Loucy (cell line): Measurements from ENCODE around the gene GCFC2.

Experiments
- H2AFZ ChIP-seq: fragments of 200-600 bp; sonication (generic); 2 replicates; pipeline ENCODE4 v1.6.0; 2016; ENCODE audit warnings: antibody characterized with exemption, mild to moderate bottlenecking, low read length, moderate library complexity
- H3F3A ChIP-seq: fragments of 200-600 bp; 2 replicates; pipeline ENCODE4 v1.6.0; 2016; ENCODE audit warnings: antibody characterized with exemption, low read depth, mild to moderate bottlenecking
- H3K27me3 ChIP-seq: fragments of 200-600 bp; sonication (generic); 2 replicates; pipeline ENCODE4 v1.6.1; 2014; ENCODE audit warnings: low read length, mild to moderate bottlenecking; ENCODE audit not compliant: insufficient read depth, poor library complexity, severe bottlenecking
- H3K36me3 ChIP-seq: fragments of 200-600 bp; sonication (generic); 2 replicates; pipeline ENCODE4 v1.6.1; 2016; ENCODE audit warnings: low read length; ENCODE audit not compliant: insufficient read depth
- H3K4me1 ChIP-seq: fragments of 200-600 bp; sonication (generic); 2 replicates; pipeline ENCODE4 v1.5.1; 2014; ENCODE audit warnings: low read length, mild to moderate bottlenecking; ENCODE audit not compliant: insufficient read depth, poor library complexity, severe bottlenecking
- H3K4me2 ChIP-seq: fragments of 200-600 bp; sonication (generic); 2 replicates; pipeline ENCODE4 v1.6.0; 2014; ENCODE audit warnings: antibody characterized with exemption, low read length, low read depth, mild to moderate bottlenecking; ENCODE audit not compliant: poor library complexity, severe bottlenecking
- H3K4me3 ChIP-seq: fragments of 200-600 bp; sonication (generic); 2 replicates; pipeline ENCODE4 v1.5.1; 2014; ENCODE audit warnings: low read length, mild to moderate bottlenecking, mixed read lengths; ENCODE audit not compliant: poor library complexity, severe bottlenecking
- H3K79me2 ChIP-seq: fragments of 200-600 bp; sonication (generic); 2 replicates; pipeline ENCODE4 v1.6.1; 2014; ENCODE audit warnings: low read length; ENCODE audit not compliant: insufficient read depth
- H3K9ac ChIP-seq: fragments of 200-600 bp; sonication (generic); 2 replicates; pipeline ENCODE4 v1.6.0; 2014; ENCODE audit warnings: mild to moderate bottlenecking, low read depth, low read length, moderate library complexity; ENCODE audit not compliant: poor library complexity, severe bottlenecking
- H3K9me2 ChIP-seq: fragments of 200-600 bp; sonication (generic); replicated peaks from 2 replicates; pipeline ENCODE4 v1.6.1; 2016; ENCODE audit warnings: low read depth, low read length, mixed read lengths
- H3K9me3 ChIP-seq: fragments of 200-600 bp; sonication (generic); 2 replicates; pipeline ENCODE4 v1.6.1; 2014; ENCODE audit warnings: mild to moderate bottlenecking, antibody characterized with exemption, low read length, low read depth; ENCODE audit not compliant: insufficient read depth
- H4K20me1 ChIP-seq: fragments of 200-600 bp; sonication (generic); 2 replicates; pipeline ENCODE4 v1.6.0; 2014; ENCODE audit warnings: antibody characterized with exemption, low read length, mild to moderate bottlenecking; ENCODE audit not compliant: insufficient read depth, poor library complexity, severe bottlenecking
- EZH2phosphoT487 ChIP-seq: fragments of 200-600 bp; IDR thresholded peaks from 2 replicates; pipeline ENCODE4 v1.6.1; 2018; ENCODE audit warnings: antibody characterized with exemption, mild to moderate bottlenecking, moderate library complexity, borderline replicate concordance
- TF ChIP-seq, protein P1 (sequence below): fragments of 200-600 bp; sonication (generic); conservative IDR thresholded peaks from 2 replicates; pipeline ENCODE4 v1.5.1; 2014; ENCODE audit warnings: mild to moderate bottlenecking, antibody characterized with exemption, low read length

The GCFC2 gene

DNA sequence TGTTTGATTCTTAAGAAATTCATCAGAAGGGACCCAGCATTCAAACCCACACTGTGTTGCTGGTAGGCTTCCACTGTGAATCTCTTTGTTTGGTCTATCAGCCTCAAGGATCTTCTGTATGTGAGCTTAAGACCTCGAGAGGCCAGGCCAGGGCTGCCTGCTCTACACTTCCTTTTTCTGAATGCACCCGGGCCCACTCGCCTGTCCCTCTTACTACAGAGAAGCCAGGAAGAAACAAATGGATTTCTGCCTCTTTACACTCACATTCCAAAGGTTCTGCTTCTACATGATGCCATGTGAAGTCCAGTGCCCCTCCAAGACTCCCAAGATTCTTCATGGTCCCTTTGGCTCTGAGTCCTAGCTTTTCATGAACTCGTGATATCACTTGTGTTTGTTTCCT is 89.5 kb downstream of the GCFC2 start:
- Histone ChIP-seq H3K4me3 (no peak overlapping the region), H2AFZ (no peak overlapping the region), H3K79me2 (no peaks in the 10 kb centered on the region), H3K36me3 (no peaks in the 10 kb centered on the region), H3K4me1 (no peaks in the 10 kb centered on the region), H3K9ac (no peak overlapping the region), H4K20me1 (no peaks in the 10 kb centered on the region), H3K4me2 (no peak overlapping the region), H3K27me3 (no peaks in the 10 kb centered on the region), H3K9me2 (no peaks in the 10 kb centered on the region), H3F3A (no peaks in the 10 kb centered on the region), H3K9me3 (no peaks in the 10 kb centered on the region)
- TF ChIP-seq, protein P1, sequence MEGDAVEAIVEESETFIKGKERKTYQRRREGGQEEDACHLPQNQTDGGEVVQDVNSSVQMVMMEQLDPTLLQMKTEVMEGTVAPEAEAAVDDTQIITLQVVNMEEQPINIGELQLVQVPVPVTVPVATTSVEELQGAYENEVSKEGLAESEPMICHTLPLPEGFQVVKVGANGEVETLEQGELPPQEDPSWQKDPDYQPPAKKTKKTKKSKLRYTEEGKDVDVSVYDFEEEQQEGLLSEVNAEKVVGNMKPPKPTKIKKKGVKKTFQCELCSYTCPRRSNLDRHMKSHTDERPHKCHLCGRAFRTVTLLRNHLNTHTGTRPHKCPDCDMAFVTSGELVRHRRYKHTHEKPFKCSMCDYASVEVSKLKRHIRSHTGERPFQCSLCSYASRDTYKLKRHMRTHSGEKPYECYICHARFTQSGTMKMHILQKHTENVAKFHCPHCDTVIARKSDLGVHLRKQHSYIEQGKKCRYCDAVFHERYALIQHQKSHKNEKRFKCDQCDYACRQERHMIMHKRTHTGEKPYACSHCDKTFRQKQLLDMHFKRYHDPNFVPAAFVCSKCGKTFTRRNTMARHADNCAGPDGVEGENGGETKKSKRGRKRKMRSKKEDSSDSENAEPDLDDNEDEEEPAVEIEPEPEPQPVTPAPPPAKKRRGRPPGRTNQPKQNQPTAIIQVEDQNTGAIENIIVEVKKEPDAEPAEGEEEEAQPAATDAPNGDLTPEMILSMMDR: no peak
- no peak for TF ChIP-seq EZH2phosphoT487

DNA sequence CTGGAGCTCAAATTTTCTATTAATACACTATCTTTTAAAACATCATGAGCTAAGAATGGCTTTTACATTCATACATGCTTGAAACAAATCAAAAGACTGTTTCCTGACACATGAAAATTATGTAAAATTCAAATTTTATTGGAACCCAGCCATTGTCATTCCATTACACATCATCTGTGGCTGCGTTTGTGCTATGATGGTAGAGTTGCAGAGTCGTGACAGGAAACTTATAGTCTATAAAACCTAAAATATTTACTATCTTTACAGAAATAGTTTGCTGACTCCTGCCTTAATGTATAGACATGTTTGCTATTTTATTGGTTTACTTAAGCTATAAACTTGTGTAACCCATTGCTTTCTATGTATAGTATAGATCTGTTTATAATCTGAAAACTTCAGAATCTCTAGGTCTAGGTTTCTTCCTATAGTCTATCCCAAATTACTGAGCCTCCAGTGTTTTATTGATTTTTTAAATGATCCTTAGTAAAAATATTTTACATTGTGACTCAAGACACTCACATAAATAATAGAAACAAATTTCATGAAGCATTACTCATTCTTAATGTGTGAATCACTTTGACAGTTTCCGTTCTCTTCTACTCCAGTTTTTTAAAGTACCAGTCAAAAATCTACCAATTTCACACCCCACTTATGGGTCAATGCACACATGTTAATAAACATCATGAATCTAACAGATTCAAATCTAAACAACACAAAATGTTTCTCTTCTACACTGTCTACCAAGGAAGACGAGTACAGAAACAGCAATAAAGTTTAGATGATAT is 90.6 kb downstream of the GCFC2 start:
- Histone ChIP-seq H3K4me1 (no peaks in the 10 kb centered on the region), H3K4me2 (no peak overlapping the region), H3K9me2 (no peaks in the 10 kb centered on the region), H2AFZ (no peak overlapping the region), H3K9me3 (no peaks in the 10 kb centered on the region), H4K20me1 (no peaks in the 10 kb centered on the region), H3F3A (no peaks in the 10 kb centered on the region), H3K9ac (no peak overlapping the region), H3K27me3 (no peaks in the 10 kb centered on the region), H3K36me3 (no peaks in the 10 kb centered on the region), H3K4me3 (no peak overlapping the region), H3K79me2 (no peaks in the 10 kb centered on the region)
- TF ChIP-seq, protein P1: no peak
- TF ChIP-seq EZH2phosphoT487: no peak

DNA sequence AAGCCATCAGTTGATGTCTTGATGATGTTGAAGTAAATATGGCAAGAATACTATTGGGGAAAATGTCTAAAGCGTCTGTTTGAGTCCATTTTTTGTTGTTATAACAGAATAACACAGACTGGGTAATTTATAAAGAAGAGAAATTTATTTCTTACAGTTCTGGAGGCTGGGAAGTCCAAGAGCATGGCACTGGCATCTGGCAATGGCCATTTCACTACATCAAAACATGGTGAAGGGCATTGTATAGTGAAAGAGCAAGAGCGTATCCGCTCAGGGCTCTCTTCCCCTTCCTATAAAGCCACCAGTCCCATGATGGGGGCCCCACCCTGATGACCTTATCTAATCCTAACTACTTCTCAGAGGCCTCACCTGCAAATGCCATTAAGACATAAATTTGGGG is 93.8 kb downstream of the GCFC2 start:
- Histone ChIP-seq H3K4me2 (no peak overlapping the region), H3K9me3 (no peaks in the 10 kb centered on the region), H3K27me3 (no peaks in the 10 kb centered on the region), H2AFZ (no peak overlapping the region), H3K9me2 (no peaks in the 10 kb centered on the region), H3K9ac (no peak overlapping the region), H3K36me3 (no peaks in the 10 kb centered on the region), H3K4me1 (no peaks in the 10 kb centered on the region), H3K4me3 (no peak overlapping the region), H3K79me2 (no peaks in the 10 kb centered on the region), H3F3A (no peaks in the 10 kb centered on the region), H4K20me1 (no peaks in the 10 kb centered on the region)
- TF ChIP-seq, protein P1: no peak
- TF ChIP-seq EZH2phosphoT487: no peak
